ENCODE data around the gene MFSD6L.
A peak's percentile ranks its signal among the peaks of the same experiment; 100 is the strongest.

Gene MFSD6L

GRCh38 chr17:8755590-8756255 lies 43.4 kb downstream of the MFSD6L start:
- TF ChIP-seq POLR2A (IDR thresholded peaks at IDR 0.05; ENCODE audit: extremely low read depth, insufficient read length) (no peak), MAX (IDR thresholded peaks at IDR 0.05; ENCODE audit: low read depth, low read length) (no peak)
- H3K4me3 ChIP-seq (ENCODE audit: low read depth, low read length): no peak overlapping the region

GRCh38 chr17:8754890-8755289 lies 44.3 kb downstream of the MFSD6L start:
- no peak for TF ChIP-seq MYC (IDR thresholded peaks at IDR 0.05; ENCODE audit: low read depth, low read length)
- TF ChIP-seq CTCF (IDR thresholded peaks at IDR 0.05; ENCODE audit: low read depth, low read length): no peak
- TF ChIP-seq MAX (IDR thresholded peaks at IDR 0.05; ENCODE audit: low read depth, low read length): no peak
- no peak for DNase-seq (ENCODE audit: low read depth)

More at GRCh38 chr17:8755590-8756255, 43.4 kb downstream of the MFSD6L start:
- no peak for DNase-seq (ENCODE audit: low read depth)

GRCh38 chr17:8753976-8754440 lies 45.2 kb downstream of the MFSD6L start:
- TF ChIP-seq MYC (IDR thresholded peaks at IDR 0.05; ENCODE audit: low read depth, low read length) (no peak), CTCF (IDR thresholded peaks at IDR 0.05; ENCODE audit: low read depth, low read length) (peak; percentile 9)
- no peak overlapping the region for H3K4me3 ChIP-seq (ENCODE audit: low read depth, low read length)
- DNase-seq (ENCODE audit: low read depth): peak; percentile 21

More at GRCh38 chr17:8754890-8755289, 44.3 kb downstream of the MFSD6L start:
- H3K4me3 ChIP-seq (ENCODE audit: low read depth, low read length): no peak overlapping the region

GRCh38 chr17:8753136-8753975 lies 45.8 kb downstream of the MFSD6L start:
- no peak overlapping the region for H3K4me3 ChIP-seq (ENCODE audit: low read depth, low read length)
- DNase-seq (ENCODE audit: low read depth): no peak
- no peak for TF ChIP-seq MYC (IDR thresholded peaks at IDR 0.05; ENCODE audit: low read depth, low read length)
- TF ChIP-seq MAX (IDR thresholded peaks at IDR 0.05; ENCODE audit: low read depth, low read length): no peak
- no peak for TF ChIP-seq POLR2A (IDR thresholded peaks at IDR 0.05; ENCODE audit: extremely low read depth, insufficient read length)
- no peak for TF ChIP-seq CTCF (IDR thresholded peaks at IDR 0.05; ENCODE audit: low read depth, low read length)

GRCh38 chr17:8749616-8750015 lies 49.5 kb downstream of the MFSD6L start:
- no peak for DNase-seq (ENCODE audit: low read depth)
- H3K4me3 ChIP-seq (ENCODE audit: low read depth, low read length): no peak overlapping the region
- TF ChIP-seq MYC (IDR thresholded peaks at IDR 0.05; ENCODE audit: low read depth, low read length): no peak
- TF ChIP-seq CTCF (IDR thresholded peaks at IDR 0.05; ENCODE audit: low read depth, low read length): no peak
- no peak for TF ChIP-seq POLR2A (IDR thresholded peaks at IDR 0.05; ENCODE audit: extremely low read depth, insufficient read length)
- TF ChIP-seq MAX (IDR thresholded peaks at IDR 0.05; ENCODE audit: low read depth, low read length): no peak

GRCh38 chr17:8747742-8748141 lies 51.4 kb downstream of the MFSD6L start:
- TF ChIP-seq CTCF (IDR thresholded peaks at IDR 0.05; ENCODE audit: low read depth, low read length) (no peak), MYC (IDR thresholded peaks at IDR 0.05; ENCODE audit: low read depth, low read length) (no peak), POLR2A (IDR thresholded peaks at IDR 0.05; ENCODE audit: extremely low read depth, insufficient read length) (no peak), MAX (IDR thresholded peaks at IDR 0.05; ENCODE audit: low read depth, low read length) (no peak)
- DNase-seq (ENCODE audit: low read depth): no peak
- H3K4me3 ChIP-seq (ENCODE audit: low read depth, low read length): no peak overlapping the region

All from NB4 (cell line).